Lower leg skin (tissue), 3 donors: ENCODE data around the gene WDR81.
"Not testable (repeated sequence)": the region's sequence is repeated elsewhere in the genome, so short reads cannot be mapped to it uniquely, and the experiment has no call there.

Experiments used
- CTCF ChIP-seq, 3 donors: fragments of 450-650 bp; IDR thresholded peaks; one replicate each; pipeline ENCODE4 v1.5.1; 2016; ENCODE audit warnings: antibody characterized with exemption in 3 of 3, mild to moderate bottlenecking in 3 of 3, moderate library complexity in 2 of 3
- POLR2A ChIP-seq, 2 donors: fragments of 450-650 bp; IDR thresholded peaks; one replicate each; pipeline ENCODE4 v1.6.1; 2016 to 2017; ENCODE audit warnings: antibody characterized with exemption in 2 of 2, mild to moderate bottlenecking in 1 of 2, moderate library complexity in 1 of 2

GRCh38 chr17:1764705-1765104 lies 40.2 kb downstream of the WDR81 start:
- TF ChIP-seq CTCF, POLR2A (IDR thresholded peaks at IDR 0.05): not testable (repeated sequence)
